GM18508 (cell line): ENCODE measurements around the gene HLX.

Source experiments
- ATAC-seq: cut with Tn5 transposase; IDR thresholded peaks from one replicate; pipeline ENCODE4 v1.9.1; 2021; ENCODE audit warnings: moderate number of reproducible peaks; ENCODE audit not compliant: insufficient read depth, unreplicated experiment

HLX gene

DNA sequence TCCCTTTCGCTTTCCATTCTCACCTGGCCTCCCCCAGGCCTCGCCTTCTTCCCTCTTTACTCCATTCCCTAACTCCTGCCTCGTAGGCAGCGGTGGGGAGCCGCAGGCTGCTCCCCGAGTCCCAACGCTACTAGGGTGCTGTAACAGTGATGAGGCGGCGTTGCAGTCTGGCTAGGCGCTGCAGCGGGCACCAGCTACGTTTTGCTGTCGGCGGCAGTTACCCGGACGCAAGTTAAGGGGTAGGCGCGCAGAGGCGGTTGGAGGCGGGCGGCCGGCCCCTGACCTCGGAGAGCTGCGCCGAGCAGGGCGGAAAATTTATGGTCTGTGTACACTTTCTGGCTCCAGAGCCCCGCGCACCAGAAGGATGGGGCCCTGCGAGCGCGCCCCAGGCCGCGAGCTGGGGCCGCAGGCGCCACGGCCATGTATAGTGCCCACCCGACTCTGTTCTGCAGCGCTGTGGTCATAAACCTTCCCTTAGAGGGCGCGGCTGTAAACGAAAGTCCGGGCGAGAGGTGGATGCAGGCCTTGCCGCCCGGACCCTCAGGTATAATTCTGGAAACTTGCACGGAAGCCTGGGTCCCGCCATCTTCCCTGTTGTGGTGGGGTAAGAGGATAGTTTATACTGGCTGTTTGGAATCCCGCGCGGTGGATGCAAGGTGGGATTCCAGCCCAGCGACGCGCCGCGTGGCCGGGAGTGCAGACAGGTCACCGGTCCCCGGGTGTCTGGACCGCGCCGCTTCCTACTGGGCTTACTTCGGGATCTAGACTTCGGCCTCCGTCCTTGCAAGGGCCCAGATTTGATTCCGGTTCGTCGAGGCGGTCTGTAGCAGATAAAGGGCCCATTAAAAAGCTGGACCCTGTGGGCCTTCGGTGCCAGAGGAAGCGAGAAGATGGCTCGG, 15.0 kb downstream of the HLX start:
- ATAC-seq = no peak

DNA sequence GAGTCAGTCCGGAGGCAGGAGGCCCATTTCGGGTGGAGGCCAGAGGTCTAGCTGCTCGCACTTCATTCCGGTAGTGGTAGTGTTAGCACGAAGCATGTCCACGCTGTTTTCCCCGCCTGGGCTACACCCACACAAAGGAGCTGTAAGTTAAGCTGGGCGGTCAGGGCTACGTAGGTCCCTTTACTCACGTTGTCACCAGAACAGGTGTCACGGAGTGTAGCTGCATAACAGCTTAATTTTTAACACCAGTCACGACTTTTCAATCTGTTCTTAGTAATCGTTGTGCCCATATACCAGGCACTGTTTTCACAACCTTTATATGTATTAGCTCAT, 15.6 kb downstream of the HLX start:
- ATAC-seq = no peak

DNA sequence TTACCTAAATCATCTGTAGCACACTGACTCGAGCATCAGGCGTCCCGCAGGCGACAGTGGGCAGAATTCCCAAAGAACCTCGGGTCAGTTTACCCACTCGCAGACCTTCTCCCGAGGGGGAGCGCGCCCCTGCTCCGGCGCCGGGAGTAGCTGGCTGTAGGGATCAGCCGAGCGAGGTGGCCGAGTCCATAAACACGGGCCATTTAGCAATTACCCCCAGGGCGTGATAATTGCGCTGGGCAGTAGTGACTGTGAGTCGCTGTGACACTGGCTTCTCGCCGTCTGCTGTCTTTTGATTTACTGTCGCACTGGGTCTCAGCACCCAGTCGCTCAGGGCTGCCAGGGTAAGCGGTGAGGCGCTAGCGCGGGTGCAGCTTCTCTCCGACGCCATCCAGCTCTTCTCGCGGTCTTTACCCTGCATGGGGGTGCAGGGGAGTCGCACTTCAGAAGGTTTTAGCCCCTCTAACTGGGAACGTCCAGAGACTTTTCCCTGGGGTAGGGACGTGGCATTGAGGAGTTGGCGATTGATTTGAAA, 16.2 kb downstream of the HLX start:
- no peak for ATAC-seq

DNA sequence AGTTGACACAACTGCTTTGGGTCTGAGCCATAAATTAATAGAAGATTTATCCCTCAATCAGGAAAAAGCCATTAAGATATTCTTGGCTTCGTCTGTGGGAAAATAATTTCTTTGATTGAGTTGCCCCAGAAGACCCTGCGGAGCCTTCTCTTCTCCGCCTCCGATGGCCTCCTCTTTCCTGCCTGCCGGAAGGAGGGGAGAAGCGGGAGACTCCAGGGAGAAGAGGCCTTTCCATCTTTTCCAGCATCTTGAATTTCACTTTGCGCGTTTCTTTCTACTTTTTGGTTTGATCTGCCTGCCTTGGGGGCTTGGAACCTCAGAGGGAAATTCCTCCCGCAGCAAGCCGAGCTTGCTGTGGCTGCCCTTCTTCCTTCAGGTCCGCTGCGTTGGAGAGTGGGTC, 16.8 kb downstream of the HLX start:
- ATAC-seq = no peak

DNA sequence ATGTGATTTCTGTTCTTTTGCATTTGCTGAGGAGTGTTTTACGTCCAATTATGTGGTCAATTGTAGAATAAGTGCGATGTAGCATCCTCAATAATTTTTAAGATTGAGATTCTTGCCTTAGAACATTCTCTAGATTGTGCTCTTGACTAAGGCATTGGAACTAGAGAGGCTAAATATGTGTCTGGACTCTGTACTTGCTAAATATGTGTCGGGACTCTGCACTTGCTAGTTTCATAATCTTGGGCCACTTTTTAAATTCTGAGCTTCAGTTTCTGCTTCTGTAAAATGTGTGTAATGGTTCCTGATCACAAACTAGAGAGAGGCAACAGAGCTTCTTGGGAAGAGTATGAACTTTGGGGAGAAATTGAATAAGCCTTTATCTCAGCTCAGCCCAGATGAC, 21.6 kb downstream of the HLX start:
- no peak for ATAC-seq

DNA sequence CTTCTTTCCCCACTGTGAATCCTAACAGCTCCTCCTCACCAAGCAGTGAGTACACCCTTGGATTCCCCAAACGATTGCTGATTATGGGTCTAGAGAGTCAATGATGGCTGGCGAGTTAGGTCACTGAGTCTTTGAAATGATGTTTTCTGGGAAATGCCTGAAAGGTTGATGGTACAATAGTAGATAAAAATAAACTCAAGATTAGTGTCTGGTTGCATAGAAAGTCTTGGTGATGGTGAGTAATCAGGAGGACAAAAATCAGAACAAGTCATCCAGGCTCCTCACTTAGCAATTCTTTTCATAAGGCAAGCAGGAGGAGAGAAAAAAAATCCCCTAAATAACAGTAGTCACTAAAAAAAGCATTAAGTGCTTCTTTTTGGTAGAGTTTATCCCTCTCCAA, 22.6 kb downstream of the HLX start:
- no peak for ATAC-seq

DNA sequence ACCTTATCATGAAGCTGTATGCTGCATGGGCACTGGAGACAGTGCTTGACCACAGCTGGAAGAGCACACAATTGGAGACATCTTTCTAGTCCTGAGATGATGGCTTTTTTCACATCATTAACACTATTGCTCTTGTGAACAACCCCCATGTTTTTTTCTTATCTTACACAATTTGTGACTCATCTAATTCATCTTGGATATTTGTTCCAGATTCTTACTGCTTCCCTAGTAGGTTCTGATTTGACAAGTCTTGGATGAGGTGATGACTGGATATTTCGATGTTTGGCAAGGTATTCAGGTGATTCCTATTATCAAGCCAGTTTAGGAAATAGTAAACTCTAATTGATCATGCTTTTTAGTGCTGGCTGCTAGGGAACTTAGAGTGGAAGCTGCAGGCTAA, 23.7 kb downstream of the HLX start:
- ATAC-seq = no peak

DNA sequence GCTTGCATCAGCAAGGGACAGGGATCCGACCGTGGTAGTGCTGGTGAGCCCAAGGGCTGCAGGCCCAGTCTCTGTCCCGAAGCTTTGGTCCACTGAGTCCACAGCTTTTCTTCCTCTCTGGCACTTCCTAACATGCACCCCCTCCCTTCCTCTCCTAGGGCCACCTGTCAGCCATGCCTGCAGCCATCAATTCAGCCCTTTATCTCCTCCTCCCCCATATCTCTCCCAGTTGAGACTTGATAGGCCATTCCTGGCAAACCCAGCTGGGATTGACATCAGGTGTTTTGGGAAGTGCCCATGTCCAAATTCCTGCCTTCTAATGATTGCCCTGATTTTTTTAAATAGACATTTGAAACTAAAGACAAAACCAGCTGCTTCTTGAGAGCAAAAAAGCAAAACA, 25.6 kb downstream of the HLX start:
- ATAC-seq = no peak

DNA sequence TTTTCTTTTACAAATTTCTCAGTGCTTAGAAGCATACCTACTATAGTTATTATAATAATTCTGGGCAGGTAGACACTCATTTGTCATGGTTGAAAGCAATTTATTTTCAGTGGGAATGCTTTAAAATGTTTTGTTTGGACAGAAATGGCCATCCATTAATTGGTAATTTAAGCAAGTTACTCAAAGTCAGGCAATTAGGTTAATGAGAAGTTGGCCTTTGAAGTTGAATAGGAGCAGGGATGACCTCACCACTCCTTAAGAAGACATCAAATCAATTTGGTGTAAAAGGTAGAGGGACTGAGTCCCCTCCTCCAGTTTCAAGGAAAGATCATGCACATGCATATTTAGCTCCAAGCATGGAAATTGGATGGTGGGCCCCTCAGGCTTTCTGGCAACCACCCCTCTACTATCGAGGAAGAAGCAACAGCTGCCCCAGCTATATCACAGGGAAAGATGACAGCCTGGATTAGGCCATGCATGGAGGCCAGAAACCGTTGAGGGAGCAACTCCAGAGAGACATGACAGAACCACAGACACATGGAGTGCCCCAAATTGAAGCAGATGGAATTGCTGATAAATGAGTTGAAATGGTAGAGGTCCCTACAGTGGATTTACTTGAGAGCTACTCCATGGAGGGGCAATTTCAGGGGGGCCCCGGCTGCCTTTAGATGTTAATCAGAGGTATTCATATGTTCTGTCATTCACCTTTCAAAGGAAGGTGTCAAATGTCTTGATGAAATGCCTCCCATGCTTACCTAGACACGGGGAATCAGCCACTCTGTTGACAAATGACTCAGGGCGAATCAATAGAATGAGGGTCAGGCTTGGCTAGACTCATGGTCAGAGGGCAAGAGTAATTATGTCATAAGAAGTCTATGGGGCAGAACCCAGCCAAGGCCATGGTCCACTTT, 26.7 kb downstream of the HLX start:
- ATAC-seq = no peak

DNA sequence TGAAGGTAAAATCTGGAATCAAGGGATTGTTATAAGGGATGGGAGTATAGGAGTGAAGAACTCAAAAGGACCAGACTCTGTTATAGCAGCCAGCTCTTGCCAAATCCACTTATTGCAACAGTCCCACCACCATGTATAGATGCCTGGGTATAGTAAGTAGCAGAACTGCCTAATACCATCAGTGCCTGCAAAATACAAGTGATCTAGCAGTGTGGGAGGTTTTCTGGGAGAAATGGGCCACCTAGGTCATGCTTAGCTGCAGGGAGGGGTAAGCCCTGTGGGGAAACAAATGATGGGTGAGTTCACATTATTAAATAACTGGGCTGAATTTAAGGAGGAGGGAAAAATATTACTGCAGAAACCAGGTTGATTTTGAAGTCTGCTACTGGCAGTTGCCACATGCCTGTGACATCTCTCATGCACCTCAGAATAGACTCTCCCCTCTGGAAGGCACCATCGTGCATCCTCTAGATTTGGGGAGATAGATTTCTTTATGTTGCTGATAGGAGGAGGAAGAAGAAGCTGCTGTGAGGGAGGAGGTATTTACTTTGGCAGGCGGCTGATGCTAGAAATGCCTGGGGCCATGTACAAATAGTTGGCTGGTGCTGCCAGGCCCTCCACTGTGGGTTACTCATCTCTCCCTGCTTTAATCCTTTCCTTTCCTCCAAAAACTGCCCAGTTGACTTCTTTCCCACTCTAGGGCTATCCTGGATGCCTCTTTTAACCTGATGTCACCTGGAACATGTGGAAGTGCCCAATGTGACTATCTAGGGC, 27.5 kb downstream of the HLX start:
- no peak for ATAC-seq

DNA sequence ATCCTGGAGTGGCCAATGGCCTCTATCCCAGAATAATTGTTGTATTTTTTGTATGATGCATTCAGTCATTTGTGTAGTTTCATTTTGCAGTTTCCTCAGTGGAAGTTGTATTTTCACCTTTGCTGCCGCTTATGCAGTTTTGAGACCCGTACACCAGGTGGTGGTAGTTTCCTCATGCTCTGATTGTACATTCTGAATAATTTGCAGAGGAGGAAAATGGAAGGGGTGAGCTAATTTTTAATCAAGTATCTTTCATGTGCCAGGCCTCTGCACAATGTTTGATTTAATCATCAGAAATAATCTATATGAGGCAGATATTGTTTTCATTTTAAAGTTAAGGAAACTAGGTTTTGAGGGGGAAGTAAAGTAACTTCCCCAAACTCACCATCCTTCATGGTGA, 29.5 kb downstream of the HLX start:
- ATAC-seq = no peak

DNA sequence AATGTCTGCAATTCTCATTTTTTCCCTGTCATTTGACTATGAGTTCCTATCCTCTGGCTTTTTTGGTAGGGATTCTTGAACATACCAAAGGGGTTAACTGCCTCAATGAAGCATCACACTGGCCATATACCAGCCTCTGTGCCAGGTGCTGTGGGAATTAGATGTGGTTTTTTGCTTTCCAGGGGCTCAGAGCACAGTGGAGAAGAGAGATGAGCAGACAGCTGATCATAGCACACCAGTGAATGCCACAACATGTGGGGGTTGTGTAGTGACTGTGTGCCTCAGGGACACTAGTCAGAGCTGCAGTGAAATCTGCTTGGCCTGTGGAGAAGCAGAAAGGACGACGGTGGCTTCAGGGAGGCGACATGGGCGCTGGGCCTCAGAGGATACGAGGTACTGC, 30.8 kb downstream of the HLX start:
- no peak for ATAC-seq

DNA sequence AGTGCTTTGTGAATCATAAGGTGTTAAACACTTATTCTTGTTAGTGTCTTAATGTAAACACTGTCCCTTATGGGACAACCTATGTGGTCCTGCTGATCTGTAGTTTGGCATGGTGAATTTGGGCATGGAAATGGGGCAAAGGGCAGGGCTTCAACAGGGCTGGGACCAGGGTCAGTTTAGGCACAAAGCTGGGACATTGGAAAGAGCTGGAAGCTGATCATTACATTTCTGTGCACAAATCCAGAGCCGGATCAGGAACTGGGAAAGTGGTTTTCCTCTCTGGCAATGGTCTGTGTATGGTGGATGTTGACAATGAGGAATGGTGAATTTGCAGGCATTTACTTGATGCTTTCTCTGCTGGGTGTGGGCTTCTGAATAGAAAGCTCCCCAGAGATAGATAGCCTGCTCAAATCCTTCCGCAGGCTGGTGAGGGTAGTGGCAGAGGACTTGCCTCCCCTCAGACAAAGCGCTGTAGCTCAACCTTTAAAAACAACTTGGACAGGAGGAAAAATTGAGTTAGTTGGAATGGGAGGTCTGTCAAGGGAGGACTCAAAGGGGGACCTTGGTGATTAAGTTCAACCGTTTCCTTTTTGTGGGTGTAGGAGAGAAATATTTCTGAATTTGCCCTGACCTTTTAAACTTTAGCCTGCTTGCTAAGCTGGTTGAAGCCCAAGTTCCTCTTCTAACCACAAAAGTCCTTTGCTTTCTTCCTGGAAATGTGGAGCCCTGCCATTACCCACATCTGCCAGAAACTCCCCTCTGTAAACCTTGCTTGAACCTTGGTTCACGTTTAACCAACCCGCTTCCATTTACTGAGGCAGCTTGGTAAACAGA, 35.3 kb downstream of the HLX start:
- no peak for ATAC-seq

DNA sequence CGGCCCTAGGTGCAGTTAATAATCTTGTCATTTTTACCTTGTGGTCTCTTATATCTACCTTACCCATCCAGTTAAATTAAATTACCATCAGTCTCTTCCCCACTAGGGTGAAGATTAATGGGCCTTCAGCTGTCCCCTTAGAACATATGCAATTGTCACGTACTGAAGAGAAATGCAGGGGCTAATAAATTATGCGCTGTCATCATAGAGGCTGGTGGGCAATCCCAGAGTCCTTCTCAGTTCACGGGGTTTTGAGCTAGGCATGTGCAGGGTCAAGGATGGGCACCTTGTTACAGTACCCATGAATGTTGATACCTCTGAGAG, 35.8 kb downstream of the HLX start:
- ATAC-seq = no peak

DNA sequence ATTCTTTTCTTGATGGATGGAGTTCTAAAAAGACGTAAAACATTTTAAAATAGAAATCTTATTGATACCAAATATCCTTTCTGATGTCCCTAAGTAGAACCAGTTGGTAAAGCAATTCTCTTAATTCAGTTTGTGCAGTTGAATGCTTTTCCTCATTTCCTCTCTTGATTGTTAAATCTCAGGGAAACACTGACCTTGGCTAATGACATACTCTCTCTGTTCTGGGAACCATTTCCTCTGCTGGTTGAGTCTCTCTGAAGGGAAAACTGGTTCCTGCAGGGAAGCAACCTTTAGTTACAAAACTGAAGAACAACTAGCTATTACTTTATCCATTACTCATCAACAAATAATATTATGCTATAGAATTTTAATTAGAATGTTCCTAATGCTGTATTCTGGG, 36.7 kb downstream of the HLX start:
- no peak for ATAC-seq

DNA sequence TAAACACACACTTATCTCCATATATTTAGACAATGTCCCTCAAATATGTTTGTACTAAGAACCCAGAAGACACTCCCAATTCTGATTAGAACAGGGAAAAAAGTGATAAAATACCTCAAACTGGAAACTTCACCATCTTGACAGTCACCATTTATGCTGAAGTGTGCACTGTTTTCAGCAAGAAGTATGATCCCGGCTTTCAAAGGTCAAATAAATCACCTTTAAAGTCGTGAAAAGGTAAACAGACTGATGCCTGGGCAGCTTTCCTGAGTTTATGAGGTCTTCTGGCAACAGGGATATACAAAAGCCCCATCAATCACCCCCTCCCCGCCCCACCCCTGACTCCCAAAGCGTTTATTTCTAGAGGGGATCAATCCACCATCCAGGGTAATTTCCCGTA, 37.9 kb downstream of the HLX start:
- ATAC-seq = no peak

DNA sequence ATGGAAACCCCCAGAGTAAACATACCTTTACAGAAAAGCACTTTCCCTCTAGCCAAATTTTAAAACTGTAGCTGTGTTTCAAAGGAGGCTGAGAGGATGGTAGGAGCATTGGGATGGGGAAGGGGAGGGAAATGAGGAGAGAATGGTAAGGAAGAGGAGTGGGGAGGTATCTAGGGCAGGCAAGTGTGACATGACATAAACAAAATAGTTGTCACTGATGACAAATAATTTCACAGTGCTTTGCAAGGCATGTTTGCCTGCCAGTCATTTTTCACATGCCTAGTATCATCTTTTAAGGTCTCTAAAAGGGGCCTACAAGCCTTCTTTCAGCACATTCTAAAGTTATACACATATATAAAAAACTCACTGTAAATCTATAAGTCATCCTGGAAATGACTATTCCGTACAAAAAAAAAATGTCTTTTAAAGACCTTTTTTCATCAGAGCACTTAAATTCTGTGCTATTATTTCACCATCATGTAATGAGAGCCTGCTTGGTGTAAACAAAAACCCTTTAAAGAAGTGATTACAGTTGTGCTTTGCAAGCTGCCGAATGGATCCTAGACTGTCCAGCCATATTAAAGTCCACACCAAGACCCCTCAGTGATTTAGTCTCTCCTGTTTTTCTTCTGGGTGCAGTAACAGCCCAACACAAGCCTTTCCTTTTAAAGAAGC, 38.4 kb downstream of the HLX start:
- ATAC-seq = no peak

DNA sequence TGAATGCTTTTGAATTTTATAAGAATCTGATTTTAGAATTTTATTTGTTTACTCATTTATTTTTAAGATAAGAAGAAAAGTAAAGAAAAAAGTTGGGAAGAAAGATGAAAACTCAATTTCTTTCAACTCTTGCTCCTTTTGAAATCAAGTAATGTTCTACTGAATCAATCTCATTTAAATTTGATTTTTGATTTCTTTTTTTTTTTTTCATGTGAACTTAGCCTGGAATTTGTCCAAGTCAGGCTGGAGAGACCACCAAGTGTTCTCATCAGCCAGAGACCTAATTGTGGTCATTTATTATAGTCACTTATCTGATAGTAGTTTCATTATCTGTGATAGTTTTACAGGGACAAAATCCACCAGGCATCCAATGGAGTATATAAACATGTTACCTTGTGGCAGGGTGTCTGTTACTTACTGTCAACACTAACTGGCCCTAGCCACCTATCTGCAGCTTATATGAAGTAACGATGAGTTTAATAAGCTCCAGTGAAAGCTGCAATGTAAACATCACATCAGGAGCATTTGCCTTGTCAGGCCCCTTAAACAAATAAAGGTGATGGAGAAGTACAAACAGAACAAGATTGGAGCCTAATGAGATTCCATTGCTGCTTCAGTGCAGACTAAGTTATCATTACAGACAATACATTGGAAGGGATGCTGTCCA, 39.2 kb downstream of the HLX start:
- no peak for ATAC-seq

DNA sequence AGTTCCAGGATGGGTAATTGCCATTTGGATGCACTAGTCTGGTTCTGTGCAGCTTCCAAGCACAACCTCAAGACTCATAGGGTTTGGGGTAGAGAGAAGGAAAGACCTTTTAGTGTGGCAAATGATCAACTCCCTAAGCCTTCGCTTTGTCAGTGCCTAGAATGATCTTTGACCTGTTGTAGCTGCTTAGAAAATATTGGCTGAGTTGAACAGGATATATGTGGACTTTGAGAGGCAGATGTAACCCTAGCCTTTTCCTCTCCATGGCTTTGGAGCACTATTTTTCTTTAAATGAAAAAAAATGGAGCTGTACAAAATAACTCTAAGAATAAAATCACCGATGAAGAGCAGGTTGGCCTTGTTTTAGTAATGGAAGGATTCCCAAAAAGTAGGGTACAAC, 41.7 kb downstream of the HLX start:
- no peak for ATAC-seq
